ENCODE measurements around the gene DHRS7B.

Gene DHRS7B

GRCh38 chr17:21214015-21214776 is 87.4 kb downstream of the DHRS7B start, which contains the start of gene TMEM11:
Gene TMEM11 (minus strand): TSS chr17:21214161. CDS start chr17:21214152, 9 bp downstream.
- Histone ChIP-seq H3K4me2 (ENCODE audit: low read length) (peak within 1 kb of the TSS; percentile 86), H3K9me3 (ENCODE audit: control insufficient read depth, low read length) (no peaks in the 10 kb centered on the region), H3K27me3 (ENCODE audit: control insufficient read depth, insufficient read depth, low read length) (no peaks in the 10 kb centered on the region), H3K79me2 (peaks cover 67% of the 10 kb centered on the region), H3K4me3 (ENCODE audit: low read depth, low read length) (peak within 1 kb of the TSS; percentile 97), H3K9ac (peak within 1 kb of the TSS; percentile 94), H3K4me1 (peaks cover 28% of the 10 kb centered on the region), H3K36me3 (ENCODE audit: control insufficient read depth, insufficient read depth, low read length) (no peaks in the 10 kb centered on the region), H2AFZ (peak within 1 kb of the TSS; percentile 85), H3K27ac (peak within 1 kb of the TSS; percentile 86)
- peak; percentile 28 for TF ChIP-seq CTCF (IDR thresholded peaks at IDR 0.05)

GRCh38 chr17:21214777-21215541 is 88.2 kb downstream of the DHRS7B start:
- Histone ChIP-seq H3K4me1 (peaks cover 25% of the 10 kb centered on the region), H3K36me3 (ENCODE audit: control insufficient read depth, insufficient read depth, low read length) (no peaks in the 10 kb centered on the region), H3K4me3 (ENCODE audit: low read depth, low read length) (peak overlapping the region; percentile 97)

GRCh38 chr17:21215935-21216334 is 89.2 kb downstream of the DHRS7B start:
- H3K79me2 ChIP-seq, result peaks cover 56% of the 10 kb centered on the region
- H3K4me2 ChIP-seq (ENCODE audit: low read length), result no peak overlapping the region
- H3K27ac ChIP-seq, result no peak overlapping the region

More at GRCh38 chr17:21214777-21215541, 88.2 kb downstream of the DHRS7B start:
- no peak for TF ChIP-seq CTCF (IDR thresholded peaks at IDR 0.05)
- peak overlapping the region; percentile 85 for H2AFZ ChIP-seq
- H3K27me3 ChIP-seq (ENCODE audit: control insufficient read depth, insufficient read depth, low read length), result no peaks in the 10 kb centered on the region
- peak overlapping the region; percentile 53 for H3K4me2 ChIP-seq (ENCODE audit: low read length)
- H3K9ac ChIP-seq, result peak overlapping the region; percentile 16
- no peaks in the 10 kb centered on the region for H3K9me3 ChIP-seq (ENCODE audit: control insufficient read depth, low read length)
- H3K79me2 ChIP-seq, result peaks cover 64% of the 10 kb centered on the region
- H3K27ac ChIP-seq, result peak overlapping the region; percentile 86

GRCh38 chr17:21217346-21217745 is 90.6 kb downstream of the DHRS7B start:
- H3K9ac ChIP-seq, result no peak overlapping the region
- TF ChIP-seq CTCF (IDR thresholded peaks at IDR 0.05), result no peak
- no peaks in the 10 kb centered on the region for H3K36me3 ChIP-seq (ENCODE audit: control insufficient read depth, insufficient read depth, low read length)
- peaks cover 10% of the 10 kb centered on the region for H3K4me1 ChIP-seq
- H3K27ac ChIP-seq, result no peak overlapping the region
- H3K9me3 ChIP-seq (ENCODE audit: control insufficient read depth, low read length), result no peaks in the 10 kb centered on the region
- no peak overlapping the region for H2AFZ ChIP-seq
- H3K4me3 ChIP-seq (ENCODE audit: low read depth, low read length), result no peak overlapping the region
- no peak overlapping the region for H3K4me2 ChIP-seq (ENCODE audit: low read length)
- H3K79me2 ChIP-seq, result peaks cover 42% of the 10 kb centered on the region
- no peaks in the 10 kb centered on the region for H3K27me3 ChIP-seq (ENCODE audit: control insufficient read depth, insufficient read depth, low read length)

More at GRCh38 chr17:21215935-21216334, 89.2 kb downstream of the DHRS7B start:
- Histone ChIP-seq H3K4me3 (ENCODE audit: low read depth, low read length) (no peak overlapping the region), H2AFZ (no peak overlapping the region), H3K9ac (no peak overlapping the region), H3K27me3 (ENCODE audit: control insufficient read depth, insufficient read depth, low read length) (no peaks in the 10 kb centered on the region), H3K36me3 (ENCODE audit: control insufficient read depth, insufficient read depth, low read length) (no peaks in the 10 kb centered on the region), H3K4me1 (peaks cover 17% of the 10 kb centered on the region), H3K9me3 (ENCODE audit: control insufficient read depth, low read length) (no peaks in the 10 kb centered on the region)
- TF ChIP-seq CTCF (IDR thresholded peaks at IDR 0.05), result no peak

Measured in parathyroid adenoma (tissue), 2 donors.